Measurements from ENCODE around the gene HS2ST1.

DNA sequence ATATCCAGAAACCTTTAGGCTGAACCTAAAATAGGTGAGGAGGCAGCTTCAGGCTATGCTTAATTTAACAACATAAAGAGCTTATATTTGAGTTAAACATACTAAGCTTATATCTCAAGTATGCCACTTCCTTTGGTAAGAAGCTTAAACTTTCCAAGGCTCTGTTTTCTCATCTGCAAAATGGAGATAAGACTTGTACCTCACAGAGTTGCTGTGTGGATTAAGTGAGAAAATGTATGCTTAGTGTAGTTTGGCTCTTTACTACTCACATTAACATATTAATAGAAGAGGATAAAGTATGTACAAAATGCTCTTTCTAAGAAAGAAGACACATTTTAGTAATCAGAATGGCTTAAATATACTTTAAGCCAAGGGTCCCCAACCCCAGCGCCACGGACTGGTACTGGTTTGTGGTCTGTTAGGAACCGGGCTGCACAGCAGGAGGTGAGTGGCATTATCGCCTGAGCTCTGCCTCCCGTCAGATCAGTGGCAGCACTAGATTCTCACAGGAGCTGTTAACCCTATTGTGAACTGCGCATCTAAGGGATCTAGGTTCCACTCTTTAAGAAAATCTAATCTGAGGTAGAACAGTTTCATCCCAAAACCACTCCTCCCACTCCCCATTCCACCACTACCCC is 77.2 kb downstream of the HS2ST1 start:
- TF ChIP-seq, protein P1, sequence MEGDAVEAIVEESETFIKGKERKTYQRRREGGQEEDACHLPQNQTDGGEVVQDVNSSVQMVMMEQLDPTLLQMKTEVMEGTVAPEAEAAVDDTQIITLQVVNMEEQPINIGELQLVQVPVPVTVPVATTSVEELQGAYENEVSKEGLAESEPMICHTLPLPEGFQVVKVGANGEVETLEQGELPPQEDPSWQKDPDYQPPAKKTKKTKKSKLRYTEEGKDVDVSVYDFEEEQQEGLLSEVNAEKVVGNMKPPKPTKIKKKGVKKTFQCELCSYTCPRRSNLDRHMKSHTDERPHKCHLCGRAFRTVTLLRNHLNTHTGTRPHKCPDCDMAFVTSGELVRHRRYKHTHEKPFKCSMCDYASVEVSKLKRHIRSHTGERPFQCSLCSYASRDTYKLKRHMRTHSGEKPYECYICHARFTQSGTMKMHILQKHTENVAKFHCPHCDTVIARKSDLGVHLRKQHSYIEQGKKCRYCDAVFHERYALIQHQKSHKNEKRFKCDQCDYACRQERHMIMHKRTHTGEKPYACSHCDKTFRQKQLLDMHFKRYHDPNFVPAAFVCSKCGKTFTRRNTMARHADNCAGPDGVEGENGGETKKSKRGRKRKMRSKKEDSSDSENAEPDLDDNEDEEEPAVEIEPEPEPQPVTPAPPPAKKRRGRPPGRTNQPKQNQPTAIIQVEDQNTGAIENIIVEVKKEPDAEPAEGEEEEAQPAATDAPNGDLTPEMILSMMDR (IDR thresholded peaks at IDR 0.05): no peak
- no peak for TF ChIP-seq POLR2A (IDR thresholded peaks at IDR 0.05)
